GM21529 (cell line): ENCODE results near the gene TAGLN.
"Not testable (repeated sequence)": the region's sequence is repeated elsewhere in the genome, so short reads cannot be mapped to it uniquely, and the experiment has no call there.

Source experiments
- ATAC-seq: cut with Tn5 transposase; IDR thresholded peaks from one replicate; pipeline ENCODE4 v1.9.1; 2021; ENCODE audit not compliant: unreplicated experiment

The TAGLN gene

GRCh38 chr11:117180661-117181585 lies 18.2 kb upstream of the TAGLN start:
- ATAC-seq, result peak; percentile 26

GRCh38 chr11:117181586-117182550 lies 17.3 kb upstream of the TAGLN start:
- ATAC-seq, result no peak

- ATAC-seq, result no peak
Observed at GRCh38 chr11:117182551-117182935, 16.6 kb upstream of the TAGLN start.

DNA sequence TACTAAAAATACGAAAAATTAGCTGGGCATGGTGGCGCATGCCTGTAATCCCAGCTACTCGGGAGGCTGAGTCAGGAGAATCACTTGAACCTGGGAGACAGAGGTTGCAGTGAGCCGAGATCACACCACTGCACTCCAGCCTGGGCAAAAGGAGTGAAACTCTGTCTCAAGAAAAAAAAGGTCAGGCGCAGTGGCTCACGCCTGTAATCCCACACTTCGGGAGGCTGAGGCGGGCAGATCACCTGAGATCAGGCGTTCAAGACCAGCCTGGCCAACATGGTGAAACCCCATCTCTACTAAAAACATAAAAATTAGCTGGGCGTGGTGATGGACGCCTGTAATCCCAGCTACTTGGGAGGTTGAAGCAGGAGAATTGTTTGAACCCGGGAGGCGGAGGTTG lies 16.0 kb upstream of the TAGLN start:
- ATAC-seq, result not testable (repeated sequence)

DNA sequence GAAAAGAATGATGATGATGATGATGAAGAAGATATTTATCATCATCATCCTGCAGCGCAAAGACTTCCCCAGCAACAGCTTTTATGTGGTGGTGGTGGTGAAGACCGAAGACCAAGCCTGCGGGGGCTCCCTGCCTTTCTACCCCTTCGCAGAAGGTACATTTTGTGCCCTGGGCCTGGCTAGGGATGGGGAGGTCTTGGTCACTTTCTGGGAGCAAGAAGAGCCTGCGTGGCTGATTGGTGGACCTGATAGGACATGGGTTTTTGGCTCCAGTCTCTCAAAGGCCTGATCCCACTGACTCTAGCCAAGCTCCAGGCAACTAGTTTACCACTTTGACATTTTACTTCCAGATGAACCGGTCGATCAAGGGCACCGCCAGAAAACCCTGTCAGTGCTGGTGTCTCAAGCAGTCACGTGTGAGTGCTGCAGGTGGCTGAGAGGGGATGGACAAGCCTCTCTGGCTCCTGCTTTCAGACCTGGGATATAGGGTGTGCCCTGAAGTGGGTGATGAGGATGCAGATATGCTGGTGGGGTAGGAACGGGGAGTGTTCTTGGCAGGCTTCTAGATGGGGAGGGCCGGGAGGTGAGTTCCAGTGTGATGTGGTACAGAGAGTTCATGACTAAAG lies 15.3 kb upstream of the TAGLN start:
- no peak for ATAC-seq

DNA sequence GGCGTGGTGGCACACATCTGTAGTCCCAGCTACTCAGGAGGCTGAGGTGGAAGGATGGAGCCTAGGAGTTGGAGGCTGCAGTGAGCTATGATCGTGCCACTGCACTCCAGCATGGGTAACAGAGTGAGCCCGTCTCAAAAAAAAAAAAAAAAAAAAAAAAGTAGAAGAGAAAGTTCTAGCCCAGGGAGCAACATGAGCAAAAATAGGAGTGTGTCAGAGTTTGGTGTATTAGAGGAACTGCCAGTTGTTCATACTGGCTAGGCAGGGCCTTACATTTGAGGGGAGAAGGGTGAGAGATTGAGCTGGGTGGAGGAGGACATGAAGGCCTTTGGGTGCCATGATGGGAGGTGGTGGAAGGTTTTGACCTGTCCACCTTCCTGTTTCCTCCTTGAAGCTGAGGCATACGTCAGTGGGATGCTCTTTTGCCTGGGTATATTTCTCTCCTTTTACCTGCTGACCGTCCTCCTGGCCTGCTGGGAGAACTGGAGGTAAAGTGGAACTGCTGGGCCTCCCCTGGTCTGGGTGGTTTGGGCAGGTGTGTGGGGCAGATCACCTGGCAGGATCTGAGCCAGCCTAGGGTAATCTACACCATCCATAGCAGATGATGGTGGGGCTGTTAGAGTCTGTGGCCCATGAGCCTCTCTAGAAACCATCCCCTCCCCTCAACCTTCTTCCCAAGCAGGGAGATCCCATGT lies 13.3 kb upstream of the TAGLN start:
- no peak for ATAC-seq

DNA sequence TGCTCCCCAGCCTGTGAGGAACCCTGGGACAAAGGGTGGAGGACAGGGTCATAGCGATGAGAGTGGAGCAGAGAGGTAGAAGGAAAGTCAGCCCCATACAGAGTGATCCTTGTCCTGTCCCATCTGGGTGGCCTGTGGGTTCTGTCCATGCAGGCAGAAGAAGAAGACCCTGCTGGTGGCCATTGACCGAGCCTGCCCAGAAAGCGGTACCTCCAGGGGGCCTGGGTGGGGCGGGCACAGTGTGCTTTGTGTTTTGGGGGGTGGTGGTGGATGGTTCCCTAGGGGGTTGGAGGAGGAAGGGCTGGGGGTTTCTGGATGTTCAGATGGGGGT lies 12.8 kb upstream of the TAGLN start:
- ATAC-seq, result no peak

DNA sequence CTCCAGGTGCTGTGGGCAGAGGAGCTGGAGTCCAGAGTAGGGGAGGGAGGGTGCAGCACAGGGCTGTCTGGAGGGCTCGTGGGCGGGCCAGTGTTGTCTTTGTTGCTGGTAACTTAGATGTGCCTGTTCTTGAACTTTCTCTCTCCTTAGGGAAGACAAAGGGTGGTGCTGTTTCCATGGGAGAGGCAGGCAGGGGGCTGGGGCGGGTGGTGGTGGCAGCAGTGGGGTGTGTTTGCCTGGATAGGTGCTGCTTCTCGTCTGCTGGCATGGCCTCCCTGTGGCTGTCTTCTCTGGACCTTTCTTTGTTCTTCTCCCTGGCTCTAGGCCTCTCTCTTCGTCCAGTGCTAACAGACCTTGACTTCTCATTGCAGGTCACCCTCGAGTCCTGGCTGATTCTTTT lies 12.2 kb upstream of the TAGLN start:
- ATAC-seq, result no peak

GRCh38 chr11:117187428-117187798 lies 11.8 kb upstream of the TAGLN start:
- ATAC-seq, result no peak

- ATAC-seq, result no peak
Observed at GRCh38 chr11:117187799-117188481, 11.2 kb upstream of the TAGLN start.

DNA sequence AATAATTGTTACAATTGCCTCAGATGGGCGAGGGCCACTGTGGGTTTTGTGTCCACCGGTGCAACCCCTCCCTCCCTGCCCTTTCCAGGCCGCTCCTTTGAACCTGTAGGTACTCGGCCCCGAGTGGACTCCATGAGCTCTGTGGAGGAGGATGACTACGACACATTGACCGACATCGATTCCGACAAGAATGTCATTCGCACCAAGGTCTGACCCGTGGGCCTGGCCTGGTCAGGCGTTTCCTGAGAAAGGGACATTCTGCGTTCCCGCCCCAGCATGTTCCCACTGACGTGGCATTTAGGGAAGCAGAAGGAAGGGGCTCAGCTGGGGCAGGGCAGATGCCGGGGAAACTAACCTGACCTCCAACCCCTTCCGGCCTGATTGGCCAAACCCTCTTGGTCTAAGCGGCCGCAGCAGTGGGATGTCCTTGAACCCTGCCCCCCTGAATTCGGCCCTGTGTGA lies 10.5 kb upstream of the TAGLN start:
- ATAC-seq, result no peak

GRCh38 chr11:117189191-117189940 lies 9.8 kb upstream of the TAGLN start:
- peak; percentile 80 for ATAC-seq

DNA sequence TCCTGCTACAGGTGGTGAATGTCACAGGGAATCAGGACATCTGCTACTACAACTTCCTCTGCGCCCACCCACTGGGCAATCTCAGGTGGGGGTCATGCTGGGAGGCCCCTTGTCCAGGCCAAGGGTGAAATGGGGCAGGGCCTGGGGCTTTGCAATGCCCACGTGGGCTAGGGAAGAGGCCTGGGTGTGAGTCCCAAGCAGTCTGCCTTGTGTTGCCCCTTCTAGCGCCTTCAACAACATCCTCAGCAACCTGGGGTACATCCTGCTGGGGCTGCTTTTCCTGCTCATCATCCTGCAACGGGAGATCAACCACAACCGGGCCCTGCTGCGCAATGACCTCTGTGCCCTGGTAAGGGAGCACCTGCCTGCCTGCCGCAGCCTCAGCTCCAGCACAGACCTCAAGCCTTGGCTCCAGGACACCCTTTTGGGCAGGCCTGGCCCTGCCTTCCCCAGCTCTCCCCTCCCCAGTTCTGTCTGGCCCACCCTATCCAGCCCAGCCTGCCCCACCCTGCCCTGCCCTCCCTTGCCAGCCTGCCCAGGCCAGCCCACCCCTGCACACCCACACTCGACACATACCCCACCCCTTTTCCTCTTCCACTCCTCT lies 9.1 kb upstream of the TAGLN start:
- ATAC-seq, result no peak

DNA sequence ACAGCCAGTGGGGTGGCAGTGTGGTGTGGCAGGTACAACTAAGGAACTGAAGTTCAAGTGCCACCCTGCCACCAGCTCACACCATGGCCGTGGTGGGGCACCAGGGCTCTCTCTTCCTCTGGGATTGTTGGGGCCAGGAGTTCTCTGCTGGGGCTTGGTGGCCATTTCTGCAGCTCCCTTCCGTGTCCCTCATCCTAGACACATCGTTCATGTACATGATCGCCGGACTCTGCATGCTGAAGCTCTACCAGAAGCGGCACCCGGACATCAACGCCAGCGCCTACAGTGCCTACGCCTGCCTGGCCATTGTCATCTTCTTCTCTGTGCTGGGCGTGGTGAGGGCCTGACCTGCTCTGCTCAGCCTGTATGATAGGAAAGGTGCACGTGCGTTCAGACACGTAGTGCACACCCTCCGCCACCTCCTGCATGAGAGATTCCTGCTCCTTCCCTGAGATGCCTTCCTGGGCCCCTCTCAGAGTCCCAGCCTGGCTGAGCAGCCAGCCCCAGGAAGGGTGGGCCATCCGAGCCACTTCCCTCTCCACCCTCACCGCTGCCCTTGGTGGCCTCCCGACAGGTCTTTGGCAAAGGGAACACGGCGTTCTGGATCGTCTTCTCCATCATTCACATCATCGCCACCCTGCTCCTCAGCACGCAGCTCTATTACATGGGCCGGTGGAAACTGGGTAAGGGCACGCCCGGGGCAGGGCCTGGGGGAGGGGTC lies 7.3 kb upstream of the TAGLN start:
- ATAC-seq, result no peak

- no peak for ATAC-seq
Observed at GRCh38 chr11:117192401-117192875, 6.7 kb upstream of the TAGLN start.

DNA sequence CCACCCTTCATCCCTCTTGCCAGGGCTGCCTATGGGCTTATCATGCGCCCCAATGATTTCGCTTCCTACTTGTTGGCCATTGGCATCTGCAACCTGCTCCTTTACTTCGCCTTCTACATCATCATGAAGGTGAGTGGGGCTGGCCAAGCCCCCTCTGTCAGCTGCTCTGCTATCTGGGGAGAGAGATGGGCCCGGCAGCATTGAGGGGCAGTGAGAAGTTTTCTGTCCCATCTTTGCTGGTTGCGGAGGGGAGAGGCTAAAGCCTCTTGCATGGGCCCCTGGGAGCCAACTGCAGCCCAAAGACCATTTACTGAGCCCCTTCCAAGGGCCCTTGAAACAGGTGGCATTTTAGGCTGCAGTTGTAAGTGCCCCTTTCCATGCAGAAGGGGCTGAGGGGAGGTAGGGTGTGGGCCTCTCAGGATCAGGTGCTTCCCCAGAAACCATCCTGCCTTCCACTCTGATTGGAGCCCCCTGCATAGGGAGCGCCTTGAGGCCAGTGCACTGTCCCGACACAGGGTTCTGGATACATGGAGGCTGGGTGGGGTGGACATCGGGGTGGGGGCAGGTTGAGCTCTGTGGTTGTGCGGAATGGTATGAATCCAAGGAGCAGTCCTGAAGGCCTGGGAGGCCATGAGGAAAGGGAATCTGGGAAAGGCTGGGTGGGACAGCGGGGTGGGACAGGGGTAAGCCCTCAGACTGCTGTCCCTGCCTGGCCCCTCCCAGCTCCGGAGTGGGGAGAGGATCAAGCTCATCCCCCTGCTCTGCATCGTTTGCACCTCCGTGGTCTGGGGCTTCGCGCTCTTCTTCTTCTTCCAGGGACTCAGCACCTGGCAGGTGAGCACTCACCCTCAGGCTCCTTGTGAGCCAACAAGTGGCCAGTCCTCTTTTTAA lies 5.8 kb upstream of the TAGLN start:
- no peak for ATAC-seq

DNA sequence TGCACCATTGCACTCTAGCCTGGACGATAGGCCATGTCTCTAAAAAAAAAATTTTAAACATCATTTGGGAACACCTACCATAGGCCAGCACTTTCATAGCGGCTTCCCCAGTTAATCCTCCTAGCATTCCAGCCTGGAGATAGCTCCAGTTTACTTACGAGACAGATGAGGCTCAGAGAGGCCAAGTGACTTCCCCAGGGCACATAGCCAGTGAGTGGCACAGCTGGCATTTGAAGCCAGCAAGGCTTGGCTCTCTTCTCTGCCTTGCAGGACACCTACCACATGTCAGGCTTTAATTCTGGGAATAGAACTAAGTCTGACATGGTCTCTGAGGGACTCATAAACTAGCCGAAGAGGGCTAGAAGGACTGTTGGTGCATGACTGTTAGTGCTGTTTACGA lies 4.9 kb upstream of the TAGLN start:
- ATAC-seq, result no peak
